ENCODE measurements around the gene GSTT4. TPM values are rescaled to one million over a fixed set of nuclear protein-coding genes. Genes with fewer than 3 reads are reported as not detected.
"Not testable (repeated sequence)": the region's sequence is repeated elsewhere in the genome, so short reads cannot be mapped to it uniquely, and the experiment has no call there.

GSTT4 gene
- total RNA-seq, 2 experiments from 2014 or later = not detected

- no peak overlapping the region for H3K27ac ChIP-seq (ENCODE audit: low read depth, low read length, poor library complexity, severe bottlenecking)
- no peaks in the 10 kb centered on the region for H3K4me1 ChIP-seq (ENCODE audit: insufficient read depth, low read length, poor library complexity, severe bottlenecking)
- no peaks in the 10 kb centered on the region for H4K20me1 ChIP-seq (ENCODE audit: insufficient read depth, low read length)
- no peak overlapping the region for H3K4me3 ChIP-seq (ENCODE audit: low read depth, low read length, poor library complexity, severe bottlenecking)
- ChIA-PET POLR2A (interaction anchor here (1.3 kb wide), 1 partner anchor 8 kb away, joined by 5 read pairs; the partner anchor contains the start of gene CABIN1), CTCF (ENCODE audit: unreplicated experiment) (no interaction called here)
- TF ChIP-seq EZH2phosphoT487 (IDR thresholded peaks at IDR 0.05; ENCODE audit: borderline replicate concordance, low read depth, low read length) = no peak
- H3K36me3 ChIP-seq (ENCODE audit: insufficient read depth, low read length) = no peaks in the 10 kb centered on the region
- DNase-seq (ENCODE audit: low spot score) = no peak
- no peak overlapping the region for H2AFZ ChIP-seq (ENCODE audit: low read length)
- no peaks in the 10 kb centered on the region for H3K9me3 ChIP-seq (ENCODE audit: low read length)
- no peak overlapping the region for H3K4me2 ChIP-seq (ENCODE audit: low read length)
- no peaks in the 10 kb centered on the region for H3K9me2 ChIP-seq (ENCODE audit: insufficient read depth, low read length)
- intact Hi-C loops (cut with micrococcal nuclease; ENCODE audit: unreplicated experiment) = no loop called here
- BruUV-seq (replicated peaks) = no TSS peak
- H3K79me2 ChIP-seq (ENCODE audit: insufficient read depth, low read depth, low read length) = no peaks in the 10 kb centered on the region
These were observed 2.4 kb downstream of the GSTT4 start for GRCh38 chr22:24002851-24003250.

DNA sequence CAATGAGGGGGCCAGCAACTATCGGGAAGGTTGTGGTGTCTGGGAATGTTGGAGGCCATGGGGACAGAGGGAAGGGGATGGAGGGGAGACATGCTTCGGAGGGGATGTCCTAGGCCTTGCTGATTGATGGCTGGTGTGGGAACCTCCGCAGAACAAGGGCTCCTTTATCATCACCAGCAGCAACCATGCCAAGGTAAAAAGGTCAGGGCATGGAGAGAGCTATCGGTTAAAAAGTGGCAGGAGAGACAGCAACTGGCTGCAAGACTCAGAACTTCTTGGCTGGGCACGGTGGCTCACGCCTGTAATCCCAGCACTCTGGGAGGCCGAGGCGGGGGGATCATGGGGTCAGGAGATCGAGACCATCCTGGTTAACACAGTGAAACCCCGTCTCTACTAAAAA is 3.0 kb downstream of the GSTT4 start:
- no peak overlapping the region for H3K27ac ChIP-seq (ENCODE audit: low read depth, low read length, poor library complexity, severe bottlenecking)
- CTCF ChIA-PET (ENCODE audit: unreplicated experiment) = no interaction called here
- H3K9me3 ChIP-seq (ENCODE audit: low read length) = no peaks in the 10 kb centered on the region
- H3K4me2 ChIP-seq (ENCODE audit: low read length) = no peak overlapping the region
- no peak for DNase-seq (ENCODE audit: low spot score)
- POLR2A ChIA-PET = interaction anchor here (1.3 kb wide), 1 partner anchor 9 kb away, joined by 5 read pairs; the partner anchor contains the start of gene CABIN1
- no peaks in the 10 kb centered on the region for H3K36me3 ChIP-seq (ENCODE audit: insufficient read depth, low read length)
- no peaks in the 10 kb centered on the region for H3K9me2 ChIP-seq (ENCODE audit: insufficient read depth, low read length)
- BruUV-seq (replicated peaks) = no TSS peak
- H3K4me3 ChIP-seq (ENCODE audit: low read depth, low read length, poor library complexity, severe bottlenecking) = no peak overlapping the region
- no peaks in the 10 kb centered on the region for H4K20me1 ChIP-seq (ENCODE audit: insufficient read depth, low read length)
- H3K4me1 ChIP-seq (ENCODE audit: insufficient read depth, low read length, poor library complexity, severe bottlenecking) = no peaks in the 10 kb centered on the region
- no peak for TF ChIP-seq EZH2phosphoT487 (IDR thresholded peaks at IDR 0.05; ENCODE audit: borderline replicate concordance, low read depth, low read length)
- TF ChIP-seq CTCF (conservative IDR thresholded peaks at IDR 0.05; ENCODE audit: low read length) = no peak
- H2AFZ ChIP-seq (ENCODE audit: low read length) = no peak overlapping the region
- intact Hi-C loops (cut with micrococcal nuclease; ENCODE audit: unreplicated experiment) = no loop called here
- H3K79me2 ChIP-seq (ENCODE audit: insufficient read depth, low read depth, low read length) = no peaks in the 10 kb centered on the region

- no peaks in the 10 kb centered on the region for H3K79me2 ChIP-seq (ENCODE audit: insufficient read depth, low read depth, low read length)
- H3K4me3 ChIP-seq (ENCODE audit: low read depth, low read length, poor library complexity, severe bottlenecking) = no peak overlapping the region
- H3K9me3 ChIP-seq (ENCODE audit: low read length) = no peaks in the 10 kb centered on the region
- no peaks in the 10 kb centered on the region for H4K20me1 ChIP-seq (ENCODE audit: insufficient read depth, low read length)
- TF ChIP-seq CTCF (conservative IDR thresholded peaks at IDR 0.05; ENCODE audit: low read length) = no peak
- TF ChIP-seq EZH2phosphoT487 (IDR thresholded peaks at IDR 0.05; ENCODE audit: borderline replicate concordance, low read depth, low read length) = no peak
- H3K36me3 ChIP-seq (ENCODE audit: insufficient read depth, low read length) = no peaks in the 10 kb centered on the region
- ChIA-PET CTCF (ENCODE audit: unreplicated experiment) (no interaction called here), POLR2A (interaction anchor here (0.5 to 1.3 kb wide), 2 partner anchors 10 to 11 kb away, joined by 3 to 5 read pairs; partner anchors contain the start of gene CABIN1)
- no peak overlapping the region for H3K4me2 ChIP-seq (ENCODE audit: low read length)
- no peak overlapping the region for H3K27ac ChIP-seq (ENCODE audit: low read depth, low read length, poor library complexity, severe bottlenecking)
- no TSS peak for BruUV-seq (replicated peaks)
- no peaks in the 10 kb centered on the region for H3K4me1 ChIP-seq (ENCODE audit: insufficient read depth, low read length, poor library complexity, severe bottlenecking)
- DNase-seq (ENCODE audit: low spot score) = no peak
- no peak overlapping the region for H2AFZ ChIP-seq (ENCODE audit: low read length)
- no peaks in the 10 kb centered on the region for H3K9me2 ChIP-seq (ENCODE audit: insufficient read depth, low read length)
- intact Hi-C loops (cut with micrococcal nuclease; ENCODE audit: unreplicated experiment) = no loop called here
These were observed 3.9 kb downstream of the GSTT4 start for GRCh38 chr22:24001314-24001713.

GRCh38 chr22:23999779-24000178 is 5.5 kb downstream of the GSTT4 start:
- H3K79me2 ChIP-seq (ENCODE audit: insufficient read depth, low read depth, low read length); POLR2A ChIA-PET; H3K27ac ChIP-seq (ENCODE audit: low read depth, low read length, poor library complexity, severe bottlenecking); DNase-seq (ENCODE audit: low spot score); H3K4me3 ChIP-seq (ENCODE audit: low read depth, low read length, poor library complexity, severe bottlenecking); H3K9me2 ChIP-seq (ENCODE audit: insufficient read depth, low read length); H3K36me3 ChIP-seq (ENCODE audit: insufficient read depth, low read length); H3K4me1 ChIP-seq (ENCODE audit: insufficient read depth, low read length, poor library complexity, severe bottlenecking); intact Hi-C loops (cut with micrococcal nuclease; ENCODE audit: unreplicated experiment); CTCF ChIA-PET (ENCODE audit: unreplicated experiment); H2AFZ ChIP-seq (ENCODE audit: low read length); H4K20me1 ChIP-seq (ENCODE audit: insufficient read depth, low read length); BruUV-seq (replicated peaks); H3K9me3 ChIP-seq (ENCODE audit: low read length); H3K4me2 ChIP-seq (ENCODE audit: low read length): not testable (repeated sequence)

Measured in OCI-LY7 (cell line).